DOHH2 (cell line): ENCODE results near the gene ALG3.

Source experiments
- CTCF ChIP-seq: fragments of 200-600 bp; sonication (generic); IDR thresholded peaks from one replicate; pipeline ENCODE4 v1.5.1; 2014; ENCODE audit warnings: antibody characterized with exemption, mild to moderate bottlenecking, low read depth, low read length; ENCODE audit not compliant: poor library complexity, severe bottlenecking
- EZH2phosphoT487 ChIP-seq: fragments of 200-600 bp; sonication (generic); IDR thresholded peaks from 2 replicates; pipeline ENCODE4 v1.6.1; 2017; ENCODE audit warnings: borderline replicate concordance, mild to moderate bottlenecking, antibody characterized with exemption, low read length, moderate library complexity, mixed read lengths

GRCh38 chr3:184291044-184291737 is 42.4 kb upstream of the ALG3 start:
- no peak for TF ChIP-seq CTCF
- TF ChIP-seq EZH2phosphoT487: no peak
